Gastroesophageal sphincter (tissue), 4 donors: ENCODE data around the gene ST7. TPM values are rescaled to one million over a fixed set of nuclear protein-coding genes. Genes with fewer than 3 reads are reported as not detected.

ENCODE experiments used
- ATAC-seq: fragments of 150-250 bp; one replicate; pipeline ENCODE4 v1.9.1; 2016; ENCODE audit warnings: mild to moderate bottlenecking, moderate library complexity
- H3K27ac ChIP-seq, 4 donors: fragments of 200-600 bp; sonication (generic) in 3 of 4; 1 replicate in 3 of 4; 2 replicates in 1 of 4; pipeline ENCODE4 v1.5.1; 2016 to 2019
- H3K27me3 ChIP-seq: fragments of 200-600 bp; sonication (generic); one replicate; pipeline ENCODE4 v1.5.1; 2019
- H3K36me3 ChIP-seq, 2 donors: fragments of 200-600 bp; sonication (generic); one replicate each; pipeline ENCODE4 v1.5.1; 2019; ENCODE audit warnings: control low read depth in 1 of 2
- H3K4me1 ChIP-seq, 3 donors: fragments of 200-600 bp; sonication (generic); 1 replicate in 2 of 3; 2 replicates in 1 of 3; pipeline ENCODE4 v1.5.1; 2016 to 2019; ENCODE audit warnings: control low read depth in 2 of 3
- H3K4me3 ChIP-seq, 2 donors: fragments of 200-600 bp; sonication (generic); one replicate each; pipeline ENCODE4 v1.5.1; 2019; ENCODE audit warnings: mild to moderate bottlenecking in 1 of 2, moderate library complexity in 1 of 2
- H3K9me3 ChIP-seq, 3 donors: fragments of 200-600 bp; sonication (generic); one replicate each; pipeline ENCODE4 v1.5.1; 2017 to 2019; ENCODE audit warnings: control low read depth in 2 of 3
- CTCF ChIP-seq, 4 experiments: fragments of 200-600 bp in 2 of 4; fragments of 450-650 bp in 2 of 4; sonication (generic) in 1 of 4; IDR thresholded peaks; one replicate each; pipeline ENCODE4 v1.5.1; 2017 to 2019; ENCODE audit warnings: antibody characterized with exemption in 4 of 4, mild to moderate bottlenecking in 2 of 4, moderate library complexity in 2 of 4
- EP300 ChIP-seq: sonication (generic); formaldehyde crosslinking; IDR thresholded peaks from one replicate; pipeline ENCODE4 v1.6.1; 2017; ENCODE audit warnings: antibody characterized with exemption, mild to moderate bottlenecking
- POLR2A ChIP-seq, 2 donors: fragments of 450-650 bp; IDR thresholded peaks; one replicate each; pipeline ENCODE4 v1.6.1; 2017; ENCODE audit warnings: antibody characterized with exemption in 2 of 2, mild to moderate bottlenecking in 2 of 2, moderate library complexity in 1 of 2
- POLR2AphosphoS5 ChIP-seq: sonication (generic); formaldehyde crosslinking; IDR thresholded peaks from one replicate; pipeline ENCODE4 v1.6.1; 2017; ENCODE audit warnings: antibody characterized with exemption
- WGBS, 2 donors: methylation state at CpG; one replicate each; pipeline ENCODE4 v1.1.5; 2018; ENCODE audit warnings: low coverage in 1 of 2; 5-methylcytosine and 5-hydroxymethylcytosine counted together
- total RNA-seq, 4 donors: library from RNA; depleted of rRNA; stranded (reverse); fragments of >200 nt; gene quantifications; one replicate each; pipeline ENCODE4 v1.1.0, GENCODE V29; 2016

Gene ST7
- total RNA-seq, 4 donors from 2014 or later = 19.1 to 43.9 (median 24.2) TPM

- Histone ChIP-seq H3K36me3 (no peaks in the 10 kb centered on the region), H3K9me3 (no peaks in the 10 kb centered on the region), H3K27ac (no peak overlapping the region), H3K27me3 (no peaks in the 10 kb centered on the region), H3K4me1 (no peaks in the 10 kb centered on the region), H3K4me3 (no peak overlapping the region)
- ATAC-seq = no peak
- TF ChIP-seq EP300 (no peak), POLR2A (IDR thresholded peaks at IDR 0.05) (no peak), CTCF (IDR thresholded peaks at IDR 0.05) (no peak), POLR2AphosphoS5 (no peak)
- 66% methylated on average over 4 of the region's 4 CpGs; no CpG with 5 or more reads in 1 of the 2 donors for WGBS, 2 donors
Measured at GRCh38 chr7:117251687-117252086, 298.4 kb downstream of the ST7 start.

GRCh38 chr7:117259615-117260014 lies 306.3 kb downstream of the ST7 start:
- no peak for ATAC-seq

GRCh38 chr7:117262546-117262945 lies 309.2 kb downstream of the ST7 start:
- TF ChIP-seq POLR2AphosphoS5 (no peak), CTCF (IDR thresholded peaks at IDR 0.05) (no peak), POLR2A (IDR thresholded peaks at IDR 0.05) (no peak), EP300 (no peak)
- peaks cover 0 to 4% (median 0%) of the 10 kb centered on the region in 3 donors for H3K9me3 ChIP-seq
- no peak overlapping the region for H3K4me3 ChIP-seq
- no peaks in the 10 kb centered on the region for H3K27me3 ChIP-seq
- H3K4me1 ChIP-seq = no peaks in the 10 kb centered on the region
- H3K36me3 ChIP-seq = no peaks in the 10 kb centered on the region
- 83 to 94% methylated on average over 2 of the region's 2 CpGs for WGBS, 2 donors
- ATAC-seq = no peak
- no peak overlapping the region for H3K27ac ChIP-seq

More at GRCh38 chr7:117259615-117260014, 306.3 kb downstream of the ST7 start:
- Histone ChIP-seq H3K36me3 (no peaks in the 10 kb centered on the region), H3K27me3 (no peaks in the 10 kb centered on the region), H3K9me3 (no peaks in the 10 kb centered on the region), H3K4me1 (no peaks in the 10 kb centered on the region), H3K27ac (no peak overlapping the region), H3K4me3 (no peak overlapping the region)
- WGBS, 2 donors = 55 to 80% methylated on average over 1 of the region's 1 CpG
- TF ChIP-seq CTCF (IDR thresholded peaks at IDR 0.05) = no peak
- TF ChIP-seq EP300 = no peak
- TF ChIP-seq POLR2AphosphoS5 = no peak
- TF ChIP-seq POLR2A (IDR thresholded peaks at IDR 0.05) = no peak

GRCh38 chr7:117264716-117265115 lies 311.4 kb downstream of the ST7 start:
- no peak for ATAC-seq
- no peaks in the 10 kb centered on the region for H3K4me1 ChIP-seq
- no peak overlapping the region for H3K27ac ChIP-seq
- H3K36me3 ChIP-seq = no peaks in the 10 kb centered on the region
- TF ChIP-seq EP300 (no peak), POLR2AphosphoS5 (no peak), POLR2A (IDR thresholded peaks at IDR 0.05) (no peak), CTCF (IDR thresholded peaks at IDR 0.05) (no peak)
- H3K27me3 ChIP-seq = no peaks in the 10 kb centered on the region
- H3K9me3 ChIP-seq = peaks cover 0 to 4% (median 0%) of the 10 kb centered on the region in 3 donors
- WGBS, 2 donors = 0 to 44% methylated on average over 1 of the region's 1 CpG
- no peak overlapping the region for H3K4me3 ChIP-seq

GRCh38 chr7:117269417-117269816 lies 316.1 kb downstream of the ST7 start:
- 44 to 55% methylated on average over 4 to 5 of the region's 5 CpGs for WGBS, 2 donors
- no peak for ATAC-seq

More at GRCh38 chr7:117269417-117269816, 316.1 kb downstream of the ST7 start:
- no peak for TF ChIP-seq POLR2A (IDR thresholded peaks at IDR 0.05)
- TF ChIP-seq CTCF (IDR thresholded peaks at IDR 0.05) = no peak
- no peak for TF ChIP-seq EP300
- TF ChIP-seq POLR2AphosphoS5 = no peak
- no peak overlapping the region for H3K27ac ChIP-seq
- H3K9me3 ChIP-seq = peaks cover 0 to 4% (median 0%) of the 10 kb centered on the region in 3 donors
- no peak overlapping the region for H3K4me3 ChIP-seq
- H3K4me1 ChIP-seq = no peaks in the 10 kb centered on the region
- H3K36me3 ChIP-seq = no peaks in the 10 kb centered on the region
- no peaks in the 10 kb centered on the region for H3K27me3 ChIP-seq
